SK-N-SH (cell line): ENCODE measurements around the gene PALLD.

ENCODE experiments used
- CHD2 ChIP-seq: fragments of 150-350 bp; IDR thresholded peaks from 2 replicates; pipeline ENCODE4 v1.6.1; 2018; ENCODE audit warnings: low read length; ENCODE audit not compliant: partially characterized antibody
- CTCF ChIP-seq: fragments of 200-600 bp; sonication (generic); IDR thresholded peaks from 2 replicates; pipeline ENCODE4 v1.6.1; 2017; ENCODE audit warnings: antibody characterized with exemption, mild to moderate bottlenecking, moderate library complexity
- EP300 ChIP-seq, 2 experiments: IDR thresholded peaks; 2 replicates each; pipeline versions ENCODE4 v1.4.0 to v1.6.1; 2012; ENCODE audit warnings: borderline replicate concordance in 1 of 2, low read depth in 1 of 2, low read length in 1 of 2
- MAX ChIP-seq: IDR thresholded peaks from 2 replicates; pipeline ENCODE4 v1.4.0; 2012; ENCODE audit warnings: low read depth
- MEF2A ChIP-seq: IDR thresholded peaks from 2 replicates; pipeline ENCODE4 v1.4.0; 2012; ENCODE audit warnings: low read depth, borderline replicate concordance
- POLR2AphosphoS5 ChIP-seq: IDR thresholded peaks from 2 replicates; pipeline ENCODE4 v1.6.1; 2012; ENCODE audit warnings: low read depth, low read length
- RAD21 ChIP-seq: IDR thresholded peaks from 2 replicates; pipeline ENCODE4 v1.6.1; 2012; ENCODE audit warnings: mild to moderate bottlenecking, low read length
- RCOR1 ChIP-seq: fragments of 150-350 bp; IDR thresholded peaks from 2 replicates; pipeline ENCODE4 v1.6.1; 2017; ENCODE audit warnings: antibody characterized with exemption, low read length
- REST ChIP-seq: IDR thresholded peaks from 2 replicates; pipeline ENCODE4 v1.6.1; 2012; ENCODE audit warnings: mild to moderate bottlenecking, low read depth, low read length, moderate library complexity
- RXRA ChIP-seq: IDR thresholded peaks from 2 replicates; pipeline ENCODE4 v1.4.0; 2012; ENCODE audit warnings: low read depth, mild to moderate bottlenecking, borderline replicate concordance
- TCF12 ChIP-seq: IDR thresholded peaks from 2 replicates; pipeline ENCODE4 v1.4.0; 2012
- USF2 ChIP-seq: fragments of 150-350 bp; IDR thresholded peaks from 2 replicates; pipeline ENCODE4 v1.6.1; 2017; ENCODE audit warnings: antibody characterized with exemption, low read length, low read depth, borderline replicate concordance
- YY1 ChIP-seq: IDR thresholded peaks from 2 replicates; pipeline ENCODE4 v1.4.0; 2012; ENCODE audit warnings: low read depth, mild to moderate bottlenecking
- TF ChIP-seq, protein P1 (sequence below): IDR thresholded peaks from 2 replicates; pipeline ENCODE4; 2012

DNA sequence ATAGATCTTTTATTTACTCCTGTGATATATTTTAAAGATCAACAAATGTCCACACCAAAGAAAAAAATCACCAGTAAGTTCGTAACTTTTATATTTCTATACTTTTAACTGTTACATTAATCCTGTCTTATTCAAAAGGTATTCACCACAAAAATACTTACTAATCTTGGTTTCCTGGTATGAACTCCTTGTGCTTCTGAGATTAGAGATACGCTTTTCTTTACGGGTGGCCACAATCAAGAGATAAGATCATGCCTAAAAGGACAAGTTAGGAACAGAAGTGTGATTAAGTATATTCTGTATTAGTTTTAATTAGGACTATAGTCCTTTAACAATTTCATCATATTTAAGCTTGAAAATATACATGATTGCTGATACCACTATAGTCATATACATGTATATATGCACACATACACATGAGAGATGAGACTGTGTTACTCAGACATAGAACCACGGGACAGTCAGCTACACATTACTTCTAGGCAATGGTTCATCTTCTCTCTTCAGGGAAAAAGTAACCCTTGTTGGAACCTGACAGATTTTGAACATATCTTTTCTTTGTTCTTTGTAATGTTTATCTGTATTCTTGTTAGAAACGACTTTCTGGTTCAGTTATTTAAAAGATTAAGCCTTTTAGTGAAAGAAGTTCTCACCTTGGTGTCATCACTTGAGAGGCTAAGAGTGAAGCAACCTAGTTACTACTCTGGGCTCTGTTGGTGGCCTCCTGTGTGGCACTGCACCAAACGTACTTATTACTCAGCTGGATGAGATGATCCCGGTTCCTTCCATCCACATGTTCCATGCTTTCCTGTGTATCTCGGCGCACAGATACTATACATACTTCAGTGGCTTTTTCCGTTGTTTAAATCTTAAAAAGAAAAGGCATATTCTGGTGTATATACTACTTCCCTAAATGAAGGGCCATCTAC lies 367.1 kb downstream of the PALLD start:
- TF ChIP-seq RXRA (no peak), EP300 (IDR thresholded peaks at IDR 0.05; ENCODE audit: borderline replicate concordance in 1 of 2, low read depth in 1 of 2, low read length in 1 of 2) (no peak), POLR2AphosphoS5 (no peak), CTCF (no peak), TCF12 (no peak), USF2 (no peak), RAD21 (no peak), CHD2 (no peak), YY1 (no peak), MAX (no peak), REST (no peak), MEF2A (no peak), RCOR1 (no peak)
- TF ChIP-seq, protein P1, sequence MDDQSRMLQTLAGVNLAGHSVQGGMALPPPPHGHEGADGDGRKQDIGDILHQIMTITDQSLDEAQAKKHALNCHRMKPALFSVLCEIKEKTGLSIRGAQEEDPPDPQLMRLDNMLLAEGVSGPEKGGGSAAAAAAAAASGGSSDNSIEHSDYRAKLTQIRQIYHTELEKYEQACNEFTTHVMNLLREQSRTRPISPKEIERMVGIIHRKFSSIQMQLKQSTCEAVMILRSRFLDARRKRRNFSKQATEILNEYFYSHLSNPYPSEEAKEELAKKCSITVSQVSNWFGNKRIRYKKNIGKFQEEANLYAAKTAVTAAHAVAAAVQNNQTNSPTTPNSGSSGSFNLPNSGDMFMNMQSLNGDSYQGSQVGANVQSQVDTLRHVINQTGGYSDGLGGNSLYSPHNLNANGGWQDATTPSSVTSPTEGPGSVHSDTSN = no peak
